A549 treated with AZD2906 at 1 μM for 4 hours (cell line): Measurements from ENCODE around the gene SSRP1. TPM values are rescaled to one million over a fixed set of nuclear protein-coding genes. Genes with fewer than 3 reads are reported as not detected.

Source experiments
- total RNA-seq: library from RNA; stranded (reverse); fragments of 200-300 nt; extraction: Qiagen RNA extraction; gene quantifications from 5 replicates; pipeline ENCODE4 v1.2.3, GENCODE V29; 2022

Gene SSRP1
- total RNA-seq: 201 to 250 TPM (median 217 TPM) in 5 replicates

GRCh38 chr11:57335343-57336110, at the start of gene SSRP1:
TSS of gene SSRP1 (minus strand) at chr11:57335892. CDS start at chr11:57335121, 771 bp downstream.

DNA sequence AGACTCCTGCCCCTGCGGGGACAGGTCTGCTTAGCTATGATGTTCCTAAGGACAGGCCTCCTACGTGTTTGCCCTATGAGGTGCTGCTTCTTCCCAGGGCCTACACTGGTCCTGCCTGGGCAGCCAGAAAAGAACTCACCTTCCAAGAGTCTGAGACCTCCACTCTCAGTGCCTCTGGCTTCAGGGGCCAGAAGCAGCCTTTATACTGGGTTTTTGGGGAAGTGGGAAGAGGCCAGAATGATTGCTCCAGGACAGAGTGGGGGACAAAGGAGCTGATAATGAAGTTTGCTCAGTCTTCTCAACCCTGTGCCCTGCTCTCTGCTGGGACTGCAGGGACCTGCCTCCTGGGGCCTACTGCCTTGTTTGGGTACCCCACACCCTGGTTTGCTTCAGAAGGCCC, 45.3 kb upstream of the SSRP1 start, which contains the start of gene PRG3:
Gene PRG3, minus strand, starts transcription at position 176 of the 400 bp plus-strand sequence. CDS start 442 bp downstream, outside the sequence.

GRCh38 chr11:57338142-57338541, 2.5 kb upstream of the SSRP1 start, which contains the start of gene P2RX3:
TSS of gene P2RX3 (plus strand) at chr11:57338352. CDS start at chr11:57338551, 199 bp downstream.

DNA sequence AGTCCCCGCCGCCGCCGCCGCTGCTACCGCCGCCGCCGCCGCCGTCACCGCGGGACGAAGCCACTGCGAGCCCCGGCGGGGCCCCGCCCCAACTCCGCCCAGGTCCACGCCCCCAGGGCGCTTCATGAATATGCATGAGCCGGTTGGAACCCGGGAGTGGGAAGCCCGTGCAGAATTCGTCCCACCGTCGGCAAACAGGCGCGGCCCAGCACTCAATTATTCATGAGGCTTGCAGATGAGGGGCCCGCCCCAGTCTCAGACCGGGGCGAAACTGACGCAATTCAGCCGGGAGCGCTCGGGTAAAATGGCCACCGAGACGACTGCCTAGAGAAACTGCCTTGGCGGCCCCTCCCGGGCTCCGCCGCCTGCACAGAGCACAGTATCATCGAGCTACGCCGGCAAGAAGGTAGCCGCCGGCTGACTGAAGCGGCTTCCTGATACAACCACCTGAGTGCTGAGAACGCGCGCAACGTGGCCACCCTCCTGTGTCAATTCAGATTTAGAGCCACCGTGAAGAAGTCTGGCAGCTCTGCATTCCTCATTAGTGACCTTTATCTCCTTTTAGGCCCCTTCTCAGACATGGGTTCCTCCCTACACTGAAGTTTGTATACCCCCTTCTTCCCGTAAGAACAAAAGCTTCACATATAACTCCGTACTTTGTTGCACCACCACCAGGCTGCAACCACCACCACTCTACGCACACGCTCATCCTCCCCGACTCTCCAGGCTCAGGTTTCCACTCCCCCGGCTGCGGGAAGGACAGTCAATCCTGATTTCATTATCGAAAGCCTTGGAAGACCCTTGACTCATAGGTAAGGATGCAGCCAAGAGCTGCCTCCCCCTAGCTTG, 10.6 kb downstream of the SSRP1 start, which contains the start of gene TNKS1BP1:
Gene TNKS1BP1, minus strand, starts transcription at position 67 of the 849 bp plus-strand sequence. CDS start 3,067 bp downstream, outside the sequence.

Other genes starting within 250 kb of the SSRP1 start
- 0.01 TPM in 1 of 5 replicates, not detected in the others for gene LRRC55, start 153.9 kb downstream of the SSRP1 start, total RNA-seq
- gene APLNR, start 98.6 kb downstream of the SSRP1 start, total RNA-seq: 0.03 TPM in 2 of 5 replicates, not detected in the others
- gene TNKS1BP1, start 10.9 kb downstream of the SSRP1 start, total RNA-seq: 71.3 to 92.2 TPM (median 88.9 TPM) in 5 replicates
- gene P2RX3, start 2.5 kb upstream of the SSRP1 start, total RNA-seq: 0.09 to 0.37 TPM (median 0.14 TPM) in 4 of 5 replicates, not detected in the other
- gene PRG3, start 45.3 kb upstream of the SSRP1 start, total RNA-seq: not detected in 5 replicates
- gene PRG2, start 54.8 kb upstream of the SSRP1 start, total RNA-seq: not detected in 5 replicates
- 0.27 to 1.0 TPM (median 0.33 TPM) in 5 replicates for gene SLC43A3, start 91.2 kb upstream of the SSRP1 start, total RNA-seq
- gene RTN4RL2, start 124.6 kb upstream of the SSRP1 start, total RNA-seq: 44.0 to 92.2 TPM (median 83.4 TPM) in 5 replicates
- 2.2 to 3.0 TPM (median 2.5 TPM) in 5 replicates for gene SLC43A1, start 179.8 kb upstream of the SSRP1 start, total RNA-seq
- gene TIMM10, start 194.9 kb upstream of the SSRP1 start, total RNA-seq: 148 to 174 TPM (median 157 TPM) in 5 replicates
- not detected in 5 replicates for gene SMTNL1, start 201.7 kb upstream of the SSRP1 start, total RNA-seq
- gene UBE2L6, start 231.8 kb upstream of the SSRP1 start, total RNA-seq: 36.8 to 45.5 TPM (median 44.8 TPM) in 5 replicates